ENCODE measurements around the gene FAM3C. TPM values are rescaled to one million over a fixed set of nuclear protein-coding genes. Genes with fewer than 3 reads are reported as not detected.
"Not testable (repeated sequence)": the region's sequence is repeated elsewhere in the genome, so short reads cannot be mapped to it uniquely, and the experiment has no call there.

FAM3C gene
- 10 to 100 TPM; 17.2 to 18.3 TPM for total RNA-seq

- CTCF ChIA-PET = interaction anchor here (0.6 to 4.3 kb wide), 30 partner anchors 9 to 152 kb away, joined by 3 to 31 read pairs (median 4); no protein-coding TSS in a partner anchor
- intact Hi-C loops (cut with micrococcal nuclease) = loop anchor here (1.0 to 2.0 kb wide), 6 partner anchors 23 to 445 kb away; partner anchors contain the start of gene ING3
- DNase-seq = peak; percentile 92
- Mint-ChIP-seq H3K4me1 (ENCODE audit: low read depth) (peaks cover 36% of the 10 kb centered on the region), H3K27me3 (no peaks in the 10 kb centered on the region), H3K36me3 (peaks cover 11% of the 10 kb centered on the region), H3K27ac (peak within 1 kb of the TSS; percentile 90), H3K9me3 (peaks cover 4% of the 10 kb centered on the region), H3K4me3 (peak within 1 kb of the TSS; percentile 85)
- POLR2A ChIA-PET = interaction anchor here (0.8 to 2.1 kb wide), 8 partner anchors 11 to 149 kb away, joined by 3 to 12 read pairs (median 4); no protein-coding TSS in a partner anchor
Measured at GRCh38 chr7:121395961-121396757, at the start of gene FAM3C. Gene FAM3C, minus strand, starts transcription at chr7:121396308. Its CDS starts 13,339 bp downstream, at chr7:121382969.

GRCh38 chr7:121442845-121443244 lies 46.7 kb upstream of the FAM3C start:
- no peaks in the 10 kb centered on the region for H3K27me3 Mint-ChIP-seq
- H3K4me1 Mint-ChIP-seq (ENCODE audit: low read depth) = peaks cover 27% of the 10 kb centered on the region
- no peak overlapping the region for H3K27ac Mint-ChIP-seq
- peaks cover 5% of the 10 kb centered on the region for H3K9me3 Mint-ChIP-seq
- H3K4me3 Mint-ChIP-seq = no peak overlapping the region
- peaks cover 5% of the 10 kb centered on the region for H3K36me3 Mint-ChIP-seq
- ChIA-PET POLR2A (no interaction called here), CTCF (interaction anchor here (0.6 kb wide), 1 partner anchor 76 kb away, joined by 3 read pairs; no protein-coding TSS in a partner anchor)
- intact Hi-C loops (cut with micrococcal nuclease) = no loop called here
- peak; percentile 20 for DNase-seq

GRCh38 chr7:121440857-121441503 lies 44.9 kb upstream of the FAM3C start:
- POLR2A ChIA-PET = interaction anchor here (0.9 kb wide), 1 partner anchor 58 kb away, joined by 3 read pairs; no protein-coding TSS in a partner anchor
- no peak for DNase-seq

GRCh38 chr7:121438043-121438955 lies 42.2 kb upstream of the FAM3C start:
- H3K4me3 Mint-ChIP-seq = peak overlapping the region; percentile 53

More at GRCh38 chr7:121440857-121441503, 44.9 kb upstream of the FAM3C start:
- peaks cover 5% of the 10 kb centered on the region for H3K36me3 Mint-ChIP-seq
- CTCF ChIA-PET = interaction anchor here (1.0 to 1.1 kb wide), 2 partner anchors 45 to 52 kb away, joined by 3 to 4 read pairs; partner anchors contain the start of gene FAM3C
- H3K27ac Mint-ChIP-seq = peak overlapping the region; percentile 30
- intact Hi-C loops (cut with micrococcal nuclease) = no loop called here
- no peaks in the 10 kb centered on the region for H3K27me3 Mint-ChIP-seq
- H3K4me3 Mint-ChIP-seq = no peak overlapping the region
- peaks cover 33% of the 10 kb centered on the region for H3K4me1 Mint-ChIP-seq (ENCODE audit: low read depth)
- peaks cover 5% of the 10 kb centered on the region for H3K9me3 Mint-ChIP-seq

GRCh38 chr7:121437470-121437869 lies 41.4 kb upstream of the FAM3C start:
- Mint-ChIP-seq H3K36me3 (peaks cover 5% of the 10 kb centered on the region), H3K4me1 (ENCODE audit: low read depth) (peaks cover 29% of the 10 kb centered on the region), H3K27ac (no peak overlapping the region), H3K4me3 (no peak overlapping the region), H3K27me3 (no peaks in the 10 kb centered on the region), H3K9me3 (peaks cover 5% of the 10 kb centered on the region)
- ChIA-PET CTCF (interaction anchor here (1.2 to 2.0 kb wide), 3 partner anchors 41 to 93 kb away, joined by 3 to 11 read pairs (median 7); partner anchors contain the start of gene FAM3C), POLR2A (interaction anchor here (0.6 to 1.6 kb wide), 4 partner anchors 41 to 94 kb away, joined by 3 read pairs; partner anchors contain the start of gene FAM3C)
- intact Hi-C loops (cut with micrococcal nuclease) = no loop called here
- DNase-seq = no peak

More at GRCh38 chr7:121438043-121438955, 42.2 kb upstream of the FAM3C start:
- intact Hi-C loops (cut with micrococcal nuclease) = loop anchor here (1.0 kb wide), 5 partner anchors 42 to 109 kb away; partner anchors contain the start of gene FAM3C
- POLR2A ChIA-PET = interaction anchor here (0.6 to 1.6 kb wide), 5 partner anchors 42 to 93 kb away, joined by 3 read pairs; partner anchors contain the start of gene FAM3C
- H3K27ac Mint-ChIP-seq = peak overlapping the region; percentile 74
- H3K36me3 Mint-ChIP-seq, H3K27me3 Mint-ChIP-seq, H3K9me3 Mint-ChIP-seq: not testable (repeated sequence)
- DNase-seq = peak; percentile 81
- H3K4me1 Mint-ChIP-seq (ENCODE audit: low read depth) = peaks cover 33% of the 10 kb centered on the region
- CTCF ChIA-PET = interaction anchor here (1.2 to 2.0 kb wide), 3 partner anchors 42 to 92 kb away, joined by 3 to 11 read pairs (median 7); partner anchors contain the start of gene FAM3C

GRCh38 chr7:121436688-121437087 lies 40.6 kb upstream of the FAM3C start:
- intact Hi-C loops (cut with micrococcal nuclease) = no loop called here
- POLR2A ChIA-PET = interaction anchor here (1.6 kb wide), 1 partner anchor 40 kb away, joined by 3 read pairs; the partner anchor contains the start of gene FAM3C
- Mint-ChIP-seq H3K4me3 (no peak overlapping the region), H3K27ac (no peak overlapping the region), H3K9me3 (peaks cover 5% of the 10 kb centered on the region), H3K36me3 (peaks cover 5% of the 10 kb centered on the region), H3K27me3 (no peaks in the 10 kb centered on the region), H3K4me1 (ENCODE audit: low read depth) (peaks cover 29% of the 10 kb centered on the region)
- CTCF ChIA-PET = interaction anchor here (0.7 kb wide), 1 partner anchor 40 kb away, joined by 4 read pairs; the partner anchor contains the start of gene FAM3C
- no peak for DNase-seq

- intact Hi-C loops (cut with micrococcal nuclease) = no loop called here
- Mint-ChIP-seq H3K4me1 (ENCODE audit: low read depth) (peaks cover 24% of the 10 kb centered on the region), H3K27me3 (no peaks in the 10 kb centered on the region), H3K36me3 (peaks cover 5% of the 10 kb centered on the region), H3K9me3 (peaks cover 5% of the 10 kb centered on the region), H3K27ac (no peak overlapping the region), H3K4me3 (no peak overlapping the region)
- CTCF ChIA-PET = interaction anchor here (0.7 kb wide), 1 partner anchor 40 kb away, joined by 4 read pairs; the partner anchor contains the start of gene FAM3C
- POLR2A ChIA-PET = no interaction called here
- no peak for DNase-seq
Measured at GRCh38 chr7:121436136-121436535, 40.0 kb upstream of the FAM3C start.

- ChIA-PET POLR2A (no interaction called here), CTCF (interaction anchor here (1.0 kb wide), 1 partner anchor 37 kb away, joined by 3 read pairs; no protein-coding TSS in a partner anchor)
- intact Hi-C loops (cut with micrococcal nuclease) = no loop called here
- Mint-ChIP-seq H3K4me3 (no peak overlapping the region), H3K9me3 (no peaks in the 10 kb centered on the region), H3K36me3 (no peaks in the 10 kb centered on the region), H3K27me3 (no peaks in the 10 kb centered on the region), H3K27ac (no peak overlapping the region), H3K4me1 (ENCODE audit: low read depth) (peaks cover 15% of the 10 kb centered on the region)
- no peak for DNase-seq
Measured at GRCh38 chr7:121433775-121434174, 37.7 kb upstream of the FAM3C start.

- intact Hi-C loops (cut with micrococcal nuclease); DNase-seq; H3K27ac Mint-ChIP-seq; POLR2A ChIA-PET; H3K4me3 Mint-ChIP-seq; H3K9me3 Mint-ChIP-seq; H3K36me3 Mint-ChIP-seq; H3K27me3 Mint-ChIP-seq; H3K4me1 Mint-ChIP-seq (ENCODE audit: low read depth); CTCF ChIA-PET: not testable (repeated sequence)
Measured at GRCh38 chr7:121432486-121432885, 36.4 kb upstream of the FAM3C start.

GRCh38 chr7:121431996-121432395 lies 35.9 kb upstream of the FAM3C start:
- H3K27me3 Mint-ChIP-seq = no peaks in the 10 kb centered on the region
- intact Hi-C loops (cut with micrococcal nuclease) = no loop called here
- no peaks in the 10 kb centered on the region for H3K4me1 Mint-ChIP-seq (ENCODE audit: low read depth)
- ChIA-PET POLR2A (no interaction called here), CTCF (no interaction called here)
- H3K9me3 Mint-ChIP-seq = no peaks in the 10 kb centered on the region
- no peak overlapping the region for H3K27ac Mint-ChIP-seq
- no peaks in the 10 kb centered on the region for H3K36me3 Mint-ChIP-seq
- no peak for DNase-seq
- H3K4me3 Mint-ChIP-seq = no peak overlapping the region

GRCh38 chr7:121431389-121431995 lies 35.4 kb upstream of the FAM3C start:
- H3K36me3 Mint-ChIP-seq = no peaks in the 10 kb centered on the region
- no peaks in the 10 kb centered on the region for H3K27me3 Mint-ChIP-seq
- no peaks in the 10 kb centered on the region for H3K4me1 Mint-ChIP-seq (ENCODE audit: low read depth)
- H3K27ac Mint-ChIP-seq = no peak overlapping the region
- DNase-seq = no peak
- intact Hi-C loops (cut with micrococcal nuclease) = no loop called here
- no peaks in the 10 kb centered on the region for H3K9me3 Mint-ChIP-seq
- CTCF ChIA-PET = no interaction called here
- H3K4me3 Mint-ChIP-seq = no peak overlapping the region
- POLR2A ChIA-PET = no interaction called here

All from activated CD4-positive, alpha-beta memory T cell treated with anti-CD3 and anti-CD28 coated beads for 36 hours (primary cell).